Ovary (tissue), 9 donors: ENCODE results near the gene TENT4A. TPM values are rescaled to one million over a fixed set of nuclear protein-coding genes. Genes with fewer than 3 reads are reported as not detected.
A peak's percentile ranks its signal among the peaks of the same experiment; 100 is the strongest.

Source experiments
- DNase-seq, 5 donors: peaks; one replicate each; pipeline ENCODE4 v3.0.0-alpha.2; 2019 to 2020
- H3K27ac ChIP-seq, 2 donors: fragments of 200-600 bp; one replicate each; pipeline versions ENCODE4 v1.5.1 to v1.8.0; 2019 to 2022
- H3K27me3 ChIP-seq: fragments of 200-600 bp; one replicate; pipeline ENCODE4 v1.8.0; 2022
- H3K36me3 ChIP-seq: fragments of 200-600 bp; sonication (generic); one replicate; pipeline ENCODE4 v1.5.1; 2019
- H3K4me1 ChIP-seq: one replicate; pipeline ENCODE4 v1.8.1; 2013; ENCODE audit warnings: mild to moderate bottlenecking, moderate library complexity; ENCODE audit not compliant: insufficient read depth
- H3K4me3 ChIP-seq: fragments of 200-600 bp; sonication (generic); one replicate; pipeline ENCODE4 v1.5.1; 2017
- H3K9me3 ChIP-seq, 2 donors: fragments of 200-600 bp in 1 of 2; sonication (generic) in 1 of 2; one replicate each; pipeline versions ENCODE4 v1.5.1 to v1.8.1; 2013 to 2019; ENCODE audit warnings: mild to moderate bottlenecking in 1 of 2, moderate library complexity in 1 of 2
- CTCF ChIP-seq, 3 donors: fragments of 450-650 bp in 2 of 3; fragments of 200-600 bp in 1 of 3; IDR thresholded peaks; one replicate each; pipeline versions ENCODE4 v1.5.1 to v1.8.0; 2016 to 2022; ENCODE audit warnings: antibody characterized with exemption in 3 of 3, mild to moderate bottlenecking in 1 of 3
- EP300 ChIP-seq: sonication (generic); formaldehyde crosslinking; IDR thresholded peaks from one replicate; pipeline ENCODE4 v1.6.1; 2017; ENCODE audit warnings: antibody characterized with exemption
- POLR2A ChIP-seq: fragments of 450-650 bp; IDR thresholded peaks from one replicate; pipeline ENCODE4 v1.6.1; 2017; ENCODE audit warnings: antibody characterized with exemption, mild to moderate bottlenecking, moderate library complexity
- WGBS, 3 donors: extraction: QIAGEN DNeasy Blood & Tissue Kit in 1 of 3; methylation state at CpG; one replicate each; pipeline versions ENCODE4 v1.1.5 to v1.1.7; 2013 to 2017; 5-methylcytosine and 5-hydroxymethylcytosine counted together
- intact Hi-C, 4 donors: fragments of 100-400 bp; cut with DNase I; formaldehyde crosslinking; loops; one replicate each; pipeline versions ENCODE4 v1.11.0 to v1.15.1; 2022 to 2023
- polyA plus RNA-seq, 2 donors: library from polyadenylated mRNA; stranded (reverse); fragments of 200-250 nt in 1 of 2; fragments of 350-450 nt in 1 of 2; fragmentation: Illumina TruSeq in 1 of 2; extraction: RNeasy Lipid Tissue Mini Kit (QIAGEN cat#74804) in 1 of 2; gene quantifications; one replicate each; pipeline ENCODE4 v1.2.3, GENCODE V29; 2013 to 2014
- total RNA-seq, 7 donors: library from RNA; depleted of rRNA in 2 of 7; stranded (reverse); fragments of >200 nt in 2 of 7; fragmentation: NEBNext Ultra II Directional in 3 of 7; extraction: Animal tissue kit (Norgen Biotek cat#: 25700) in 3 of 7; gene quantifications; one replicate each; pipeline versions ENCODE4 v1.1.0 to v1.2.4, GENCODE V29; 2016 to 2023
- donor health status: DM: no; HTN: no; CAD: no; lungs with moderate emphysema.
- donor health status: DM: no; HTN: no; CAD: no.
- donor health status: Bipolar disorder and iron deficiency.
- donor health status: DM: yes; HTN: yes; CAD: no.
- donor health status: DM: no; HTN: no; CAD: no.
- donor health status: DM: yes; HTN: yes; CAD: no.

TENT4A gene
- total and polyA plus RNA-seq, 9 donors: 12.4 to 29.6 (median 22.9) TPM

GRCh38 chr5:6748142-6748541 is 34.9 kb downstream of the TENT4A start:
- WGBS, 3 donors: 92 to 97% (median 92%) methylated on average over 11 of the region's 11 CpGs
- Histone ChIP-seq H3K4me3 (no peak overlapping the region), H3K27me3 (no peaks in the 10 kb centered on the region), H3K4me1 (no peaks in the 10 kb centered on the region), H3K36me3 (no peaks in the 10 kb centered on the region), H3K27ac (no peak overlapping the region), H3K9me3 (no peaks in the 10 kb centered on the region)
- intact Hi-C loops: loop anchor here in 2 of 4 donors (10.0 kb wide), 2 partner anchors 113 to 1253 kb away; partner anchors contain the start of genes NSUN2 (in 1 of the 2) and SRD5A1 (in 1 of the 2)
- TF ChIP-seq POLR2A: no peak
- TF ChIP-seq CTCF (IDR thresholded peaks at IDR 0.05): no peak
- TF ChIP-seq EP300: no peak
- DNase-seq: peak in 1 of 5 donors; percentile 8

DNA sequence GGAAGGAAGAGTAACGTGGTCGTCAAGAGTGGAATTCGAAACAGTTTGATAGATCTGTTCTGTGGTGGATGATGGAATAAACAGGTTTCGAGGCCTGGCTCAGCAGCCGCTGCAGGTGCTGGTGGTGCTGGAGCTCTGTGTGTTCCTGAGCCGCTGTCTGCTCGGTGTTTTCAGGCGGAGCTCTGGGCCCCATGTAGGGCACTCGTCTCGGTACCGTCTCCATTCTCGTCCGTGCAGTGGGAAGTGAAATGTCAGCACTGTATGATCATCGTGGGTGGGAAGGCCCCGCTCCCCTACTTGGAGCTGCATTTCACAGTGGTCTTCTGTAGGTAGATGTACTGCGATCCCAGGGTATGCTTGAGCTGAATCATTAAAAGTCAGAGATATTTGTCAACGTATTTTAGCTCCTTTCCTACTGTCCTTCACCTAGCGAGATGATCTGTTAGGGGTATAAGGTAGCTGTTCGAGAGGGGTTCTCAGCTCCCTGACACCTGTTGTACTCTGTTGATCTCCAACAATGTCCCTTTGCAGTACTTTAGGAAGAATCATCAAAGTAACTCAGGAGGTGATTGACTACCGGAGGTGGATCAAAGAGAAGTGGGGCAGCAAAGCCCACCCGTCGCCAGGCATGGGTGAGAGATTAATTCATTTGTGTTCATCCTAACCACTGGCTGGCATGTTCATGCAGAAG is 35.9 kb downstream of the TENT4A start:
- H3K4me3 ChIP-seq: no peak overlapping the region
- TF ChIP-seq CTCF (IDR thresholded peaks at IDR 0.05) (no peak), EP300 (no peak), POLR2A (no peak)
- WGBS, 3 donors: 91 to 94% (median 93%) methylated on average over 22 of the region's 22 CpGs
- intact Hi-C loops: loop anchor here in 2 of 4 donors (10.0 kb wide), 2 partner anchors 114 to 1254 kb away; partner anchors contain the start of genes NSUN2 (in 1 of the 2) and SRD5A1 (in 1 of the 2)
- H3K9me3 ChIP-seq: no peaks in the 10 kb centered on the region
- DNase-seq: peak in 1 of 5 donors; percentile 2
- no peaks in the 10 kb centered on the region for H3K27me3 ChIP-seq
- no peaks in the 10 kb centered on the region for H3K4me1 ChIP-seq
- H3K36me3 ChIP-seq: no peaks in the 10 kb centered on the region
- no peak overlapping the region for H3K27ac ChIP-seq

DNA sequence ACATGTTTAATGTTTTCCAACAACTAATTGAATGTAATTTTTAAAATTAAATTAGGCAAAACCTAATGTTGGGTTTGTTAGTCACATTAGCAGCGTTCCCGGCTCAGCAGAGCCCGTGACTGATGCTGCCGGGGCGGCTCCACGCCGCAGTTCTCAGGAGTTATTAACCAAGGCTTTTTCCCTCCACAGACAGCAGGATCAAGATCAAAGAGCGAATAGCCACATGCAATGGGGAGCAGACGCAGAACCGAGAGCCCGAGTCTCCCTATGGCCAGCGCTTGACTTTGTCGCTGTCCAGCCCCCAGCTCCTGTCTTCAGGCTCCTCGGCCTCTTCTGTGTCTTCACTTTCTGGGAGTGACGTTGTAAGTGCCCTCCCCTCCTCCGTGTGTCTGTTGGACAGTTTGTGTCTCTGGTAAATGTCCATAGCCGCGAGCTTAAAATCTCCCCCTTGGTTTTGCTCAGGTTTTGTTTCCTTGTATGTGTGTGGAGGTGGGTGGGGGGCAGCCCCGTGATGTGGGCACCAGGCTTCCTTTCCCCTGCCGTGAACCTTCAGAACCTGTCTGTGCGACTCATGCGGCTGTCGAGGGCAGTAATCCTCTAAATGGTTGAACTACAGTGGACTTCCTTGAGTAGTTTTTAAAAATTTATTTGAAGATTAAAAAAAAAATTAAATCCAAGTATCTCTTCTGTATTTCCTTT is 37.1 kb downstream of the TENT4A start:
- H3K9me3 ChIP-seq: no peaks in the 10 kb centered on the region
- no peak for DNase-seq
- H3K27ac ChIP-seq: no peak overlapping the region
- H3K27me3 ChIP-seq: no peaks in the 10 kb centered on the region
- no peaks in the 10 kb centered on the region for H3K36me3 ChIP-seq
- intact Hi-C loops: no loop called here
- TF ChIP-seq CTCF (IDR thresholded peaks at IDR 0.05) (no peak), EP300 (no peak), POLR2A (no peak)
- H3K4me1 ChIP-seq: peaks cover 4% of the 10 kb centered on the region
- 92 to 94% (median 94%) methylated on average over 23 of the region's 23 CpGs for WGBS, 3 donors
- H3K4me3 ChIP-seq: no peak overlapping the region

GRCh38 chr5:6750951-6751685 is 37.9 kb downstream of the TENT4A start:
- Histone ChIP-seq H3K27me3 (no peaks in the 10 kb centered on the region), H3K27ac (no peak overlapping the region), H3K9me3 (no peaks in the 10 kb centered on the region), H3K36me3 (no peaks in the 10 kb centered on the region), H3K4me1 (peaks cover 6% of the 10 kb centered on the region), H3K4me3 (no peak overlapping the region)
- TF ChIP-seq EP300 (no peak), CTCF (IDR thresholded peaks at IDR 0.05) (no peak), POLR2A (no peak)
- intact Hi-C loops: no loop called here
- WGBS, 3 donors: 91 to 95% (median 94%) methylated on average over 18 of the region's 18 CpGs
- peak in 2 of 5 donors; percentile 14 to 28 for DNase-seq
